WTC11 (cell line): Measurements from ENCODE around the gene ZBTB7C.

Source experiments
- CTCF ChIP-seq: fragments of 200-600 bp; IDR thresholded peaks from 2 replicates; pipeline ENCODE4 v1.8.0; 2022; ENCODE audit warnings: antibody characterized with exemption
- EMX1 ChIP-seq: fragments of 250-450 bp; sonication (Bioruptor Pico); IDR thresholded peaks from 2 replicates; pipeline ENCODE4 v1.8.0; 2021; ENCODE audit warnings: mild to moderate bottlenecking
- SP1 ChIP-seq: sonication (generic); formaldehyde crosslinking; conservative IDR thresholded peaks from 2 replicates; pipeline ENCODE4 v1.8.1; 2022; ENCODE audit warnings: missing genetic modification reagents
- STAT6 ChIP-seq: sonication (generic); formaldehyde crosslinking; conservative IDR thresholded peaks from 2 replicates; pipeline ENCODE4 v1.8.1; 2023; ENCODE audit warnings: mild to moderate bottlenecking, low read depth, missing genetic modification reagents, moderate library complexity
- ZNF138 ChIP-seq: sonication (generic); formaldehyde crosslinking; conservative IDR thresholded peaks from 2 replicates; pipeline ENCODE4 v1.8.1; 2022; ENCODE audit warnings: mild to moderate bottlenecking, moderate library complexity, missing genetic modification reagents

- no peak for TF ChIP-seq STAT6 (CRISPR knock-in tag)
- no peak for TF ChIP-seq EMX1
- no peak for TF ChIP-seq ZNF138 (CRISPR knock-in tag)
- TF ChIP-seq CTCF, result no peak
- no peak for TF ChIP-seq SP1 (CRISPR knock-in tag)
These were observed 13.5 kb downstream of the ZBTB7C start for GRCh38 chr18:48395646-48396045.
